IMR-90 (cell line): ENCODE results near the gene GJC1. TPM values are rescaled to one million over a fixed set of nuclear protein-coding genes. Genes with fewer than 3 reads are reported as not detected.
A peak's percentile ranks its signal among the peaks of the same experiment; 100 is the strongest.

Source experiments
- ATAC-seq: fragments of 200-7000 bp; cut with Tn5 transposase; 2 replicates; pipeline ENCODE4 v1.9.1; 2020; ENCODE audit warnings: low read depth, mild to moderate bottlenecking, moderate library complexity
- BruUV-seq: library from RNA; stranded (reverse); fragments of 400-500 nt; replicated peaks from 2 replicates; lab custom pipeline; 2021; lab: Mats Ljungman, UMichigan
- CTCF ChIA-PET: fragments of 300-600 bp; formaldehyde crosslinking; extraction: SDS; loops from one replicate; lab custom pipeline; 2021; ENCODE audit warnings: antibody characterized with exemption; lab: Yijun Ruan, JAX
- POLR2A ChIA-PET: fragments of 300-600 bp; sonication (Branson Sonifier 250); formaldehyde crosslinking; loops from one replicate; lab custom pipeline; 2022; ENCODE audit warnings: antibody characterized with exemption; ENCODE audit not compliant: unreplicated experiment; lab: Charles Lee
- DNase-seq: peaks from one replicate; pipeline ENCODE4 v3.0.0; 2013
- H2AFZ ChIP-seq: replicated peaks from 2 replicates; pipeline ENCODE3; 2013; ENCODE audit warnings: low read length, mild to moderate bottlenecking; ENCODE audit not compliant: poor library complexity
- H2AK5ac ChIP-seq: 2 replicates; pipeline ENCODE4 v1.6.1; 2013; ENCODE audit warnings: low read depth, low read length, inconsistent platforms
- H2AK9ac ChIP-seq: replicated peaks from 2 replicates; pipeline ENCODE3; 2013; ENCODE audit warnings: mild to moderate bottlenecking, low read depth, low read length, moderate library complexity; ENCODE audit not compliant: poor library complexity
- H2BK120ac ChIP-seq: 2 replicates; pipeline ENCODE4 v1.6.1; 2013; ENCODE audit warnings: low read depth, low read length, inconsistent platforms
- H2BK15ac ChIP-seq: 3 replicates; pipeline ENCODE4 v1.6.1; 2013; ENCODE audit warnings: low read depth, low read length, inconsistent platforms
- H2BK20ac ChIP-seq: 2 replicates; pipeline ENCODE4 v1.6.1; 2013; ENCODE audit warnings: low read depth, mild to moderate bottlenecking, inconsistent platforms, low read length, moderate library complexity
- H2BK5ac ChIP-seq: 2 replicates; pipeline ENCODE4 v1.6.1; 2013; ENCODE audit warnings: mild to moderate bottlenecking, low read depth, low read length, inconsistent platforms; ENCODE audit not compliant: poor library complexity, severe bottlenecking
- H3K14ac ChIP-seq: replicated peaks from 2 replicates; pipeline ENCODE4 v1.6.1; 2013; ENCODE audit warnings: low read depth, low read length, inconsistent platforms
- H3K18ac ChIP-seq: 2 replicates; pipeline ENCODE4 v1.6.1; 2013; ENCODE audit warnings: low read depth, low read length, control low read depth
- H3K23ac ChIP-seq: 2 replicates; pipeline ENCODE4 v1.6.1; 2013; ENCODE audit warnings: low read depth, low read length, inconsistent platforms
- H3K27ac ChIP-seq: 2 replicates; pipeline ENCODE4 v1.5.1; 2013; ENCODE audit warnings: mild to moderate bottlenecking, control low read depth, low read length; ENCODE audit not compliant: insufficient read depth
- H3K27me3 ChIP-seq: 2 replicates; pipeline ENCODE4 v1.6.1; 2013; ENCODE audit warnings: low read length; ENCODE audit not compliant: control insufficient read depth, insufficient read depth
- H3K36me3 ChIP-seq: 2 replicates; pipeline ENCODE4 v1.6.1; 2013; ENCODE audit warnings: low read length, mixed read lengths; ENCODE audit not compliant: control insufficient read depth, insufficient read depth
- H3K4ac ChIP-seq: 2 replicates; pipeline ENCODE4 v1.6.1; 2013; ENCODE audit warnings: low read depth, low read length, inconsistent platforms
- H3K4me1 ChIP-seq: 2 replicates; pipeline ENCODE4 v1.6.1; 2013; ENCODE audit warnings: low read length, mixed read lengths; ENCODE audit not compliant: control insufficient read depth, insufficient read depth
- H3K4me2 ChIP-seq: 2 replicates; pipeline ENCODE4 v1.6.1; 2013; ENCODE audit warnings: low read depth, mild to moderate bottlenecking, control low read depth, low read length, moderate library complexity
- H3K4me3 ChIP-seq: 2 replicates; pipeline ENCODE4 v1.5.1; 2013; ENCODE audit warnings: low read depth, mild to moderate bottlenecking, control low read depth, low read length, moderate library complexity; ENCODE audit not compliant: insufficient read depth
- H3K56ac ChIP-seq: 2 replicates; pipeline ENCODE4 v1.6.1; 2013; ENCODE audit warnings: low read length, inconsistent platforms; ENCODE audit not compliant: insufficient read depth; ENCODE audit errors: extremely low read depth
- H3K79me1 ChIP-seq, 2 experiments: 2 replicates each; pipeline ENCODE4 v1.6.1; 2013; ENCODE audit warnings: low read length in 2 of 2, inconsistent platforms in 1 of 2, low read depth in 1 of 2
- H3K9ac ChIP-seq: 2 replicates; pipeline ENCODE4 v1.6.1; 2013; ENCODE audit warnings: low read depth, low read length, control low read depth
- H3K9me1 ChIP-seq: 2 replicates; pipeline ENCODE4 v1.6.1; 2013; ENCODE audit warnings: low read length, inconsistent platforms; ENCODE audit not compliant: insufficient read depth
- H3K9me3 ChIP-seq: 2 replicates; pipeline ENCODE4 v1.6.1; 2013; ENCODE audit warnings: low read length; ENCODE audit not compliant: control insufficient read depth, insufficient read depth
- H4K20me1 ChIP-seq: 2 replicates; pipeline ENCODE4 v1.6.1; 2013; ENCODE audit warnings: low read length, inconsistent platforms; ENCODE audit not compliant: insufficient read depth
- H4K5ac ChIP-seq: 2 replicates; pipeline ENCODE4 v1.6.1; 2013; ENCODE audit warnings: mild to moderate bottlenecking, low read depth, low read length, control low read depth
- H4K8ac ChIP-seq, 2 experiments: 2 replicates each; pipeline ENCODE4 v1.6.1; 2013; ENCODE audit warnings: low read depth in 2 of 2, low read length in 2 of 2, control low read depth in 1 of 2, inconsistent platforms in 1 of 2
- H4K91ac ChIP-seq: 2 replicates; pipeline ENCODE4 v1.6.1; 2013; ENCODE audit warnings: low read depth, low read length, inconsistent platforms; ENCODE audit not compliant: insufficient read depth
- BHLHE40 ChIP-seq: fragments of 150-350 bp; IDR thresholded peaks from 2 replicates; pipeline ENCODE4 v1.6.1; 2016; ENCODE audit warnings: mild to moderate bottlenecking, low read depth, low read length
- CEBPB ChIP-seq: IDR thresholded peaks from 2 replicates; pipeline ENCODE4 v1.6.1; 2012; ENCODE audit warnings: low read depth, low read length, improper control_type of control experiment
- CHD1 ChIP-seq: IDR thresholded peaks from 2 replicates; pipeline ENCODE4 v1.6.1; 2012; ENCODE audit warnings: low read depth, low read length, improper control_type of control experiment
- FOS ChIP-seq: fragments of 150-350 bp; IDR thresholded peaks from 2 replicates; pipeline ENCODE4 v1.6.1; 2016; ENCODE audit warnings: low read depth, low read length
- MAFK ChIP-seq: IDR thresholded peaks from 2 replicates; pipeline ENCODE4 v1.6.1; 2012; ENCODE audit warnings: low read depth, low read length, improper control_type of control experiment
- MAZ ChIP-seq: IDR thresholded peaks from 2 replicates; pipeline ENCODE4 v1.6.1; 2012; ENCODE audit warnings: low read depth, mild to moderate bottlenecking, low read length, improper control_type of control experiment, moderate library complexity, borderline replicate concordance
- MXI1 ChIP-seq: IDR thresholded peaks from 2 replicates; pipeline ENCODE4 v1.6.1; 2012; ENCODE audit warnings: low read depth, mild to moderate bottlenecking, low read length, moderate library complexity, borderline replicate concordance
- NFE2L2 ChIP-seq: fragments of 150-350 bp; IDR thresholded peaks from 2 replicates; pipeline ENCODE4 v1.6.1; 2016; ENCODE audit warnings: low read depth, mild to moderate bottlenecking, low read length
- POLR2A ChIP-seq: IDR thresholded peaks from 2 replicates; pipeline ENCODE4 v1.6.1; 2012; ENCODE audit warnings: mild to moderate bottlenecking, low read depth, low read length
- RAD21 ChIP-seq: IDR thresholded peaks from 2 replicates; pipeline ENCODE4 v1.6.1; 2012; ENCODE audit warnings: low read length, improper control_type of control experiment
- RCOR1 ChIP-seq: IDR thresholded peaks from 2 replicates; pipeline ENCODE4 v1.6.1; 2012; ENCODE audit warnings: mild to moderate bottlenecking, low read length, improper control_type of control experiment; ENCODE audit not compliant: insufficient replicate concordance
- RFX5 ChIP-seq: IDR thresholded peaks from 2 replicates; pipeline ENCODE4 v1.8.0; 2012; ENCODE audit warnings: low read depth, mild to moderate bottlenecking, low read length, moderate library complexity
- SMC3 ChIP-seq: fragments of 150-350 bp; IDR thresholded peaks from 2 replicates; pipeline ENCODE4 v1.6.1; 2016; ENCODE audit warnings: low read depth, mild to moderate bottlenecking, antibody characterized with exemption, low read length, moderate library complexity
- WGBS, 2 experiments: methylation state at CpG; one replicate each; pipeline versions ENCODE4 v1.1.5 to v1.1.7; 2013; ENCODE audit warnings: missing lambda C conversion rate in 2 of 2; ENCODE audit not compliant: insufficient read length in 1 of 2; ENCODE audit errors: extremely low coverage in 2 of 2; 5-methylcytosine and 5-hydroxymethylcytosine counted together
- dilution Hi-C: fragments of 300-500 bp; cut with HindIII; formaldehyde crosslinking; loops from one replicate; pipeline ENCODE4 v1.14.3; 2018; ENCODE audit warnings: low sequenced_read_pairs; ENCODE audit not compliant: unreplicated experiment
- in situ Hi-C: fragments of 300-500 bp; cut with MboI; formaldehyde crosslinking; loops from 3 replicates; pipeline ENCODE4 v1.14.3; 2019; ENCODE audit warnings: low sequenced_read_pairs, inconsistent platforms, mixed read lengths
- intact Hi-C: fragments of 100-400 bp; cut with micrococcal nuclease; formaldehyde crosslinking; loops from 2 replicates; pipeline ENCODE4 v1.10.0; 2022
- polyA plus RNA-seq, 3 experiments: library from polyadenylated mRNA; depleted of rRNA; stranded (reverse); fragments of >200 nt; gene quantifications; 2 replicates each; pipeline ENCODE4 v1.2.3, GENCODE V29; 2012; ENCODE audit warnings: low replicate concordance in 1 of 3
- total RNA-seq: library from RNA; depleted of rRNA; stranded (reverse); fragments of >200 nt; gene quantifications from 2 replicates; pipeline ENCODE4 v1.2.3, GENCODE V29; 2012
- TF ChIP-seq, protein P1 (sequence below): fragments of 150-350 bp; IDR thresholded peaks from 2 replicates; pipeline ENCODE4 v1.6.1; 2016; ENCODE audit warnings: low read depth, mild to moderate bottlenecking, low read length, moderate library complexity, borderline replicate concordance
- TF ChIP-seq, protein P2 (sequence below): fragments of 150-350 bp; IDR thresholded peaks from 2 replicates; pipeline ENCODE4 v1.6.1; 2017; ENCODE audit warnings: mild to moderate bottlenecking, antibody characterized with exemption, low read length, low read depth
- TF ChIP-seq, protein P3 (sequence below): conservative IDR thresholded peaks from 2 replicates; pipeline ENCODE4 v1.5.1; 2012; ENCODE audit warnings: mild to moderate bottlenecking, low read depth, low read length, improper control_type of control experiment

GJC1 gene
- total and polyA plus RNA-seq, 2 of the 4 experiments (the other 2 are of a cell fraction): 23.9 to 69.7 TPM

DNA sequence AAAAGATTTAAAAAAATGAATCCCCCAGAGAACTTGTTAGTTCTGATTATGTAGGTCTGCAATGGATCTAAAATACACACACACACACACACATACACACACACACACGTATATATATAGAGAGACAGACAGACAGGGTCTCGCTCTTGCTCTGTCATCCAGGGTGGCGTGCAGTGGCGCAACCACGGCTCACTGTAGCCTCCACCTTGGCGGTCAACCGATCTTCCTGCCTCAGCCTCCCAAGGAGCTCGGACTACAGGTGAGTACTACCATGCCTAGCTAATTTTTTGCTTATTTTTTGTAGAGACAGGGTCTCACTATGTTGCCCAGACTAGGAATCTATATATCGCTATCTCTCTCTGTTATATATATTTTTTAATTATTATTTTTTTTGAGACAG, 33.4 kb downstream of the GJC1 start:
- H3K27ac ChIP-seq: no peak overlapping the region
- H2AK5ac ChIP-seq: no peak overlapping the region
- ATAC-seq (no peak), DNase-seq (no peak)
- H3K4me1 ChIP-seq: peaks cover 26% of the 10 kb centered on the region
- no peak overlapping the region for H3K4me3 ChIP-seq
- H3K4ac ChIP-seq: no peak overlapping the region; the same call in 1 of the 2 replicates
- H2BK120ac ChIP-seq: no peak overlapping the region
- no peak overlapping the region for H2BK20ac ChIP-seq
- H2BK15ac ChIP-seq: no peak overlapping the region
- H2AK9ac ChIP-seq: no peak overlapping the region
- H3K9me3 ChIP-seq: no peaks in the 10 kb centered on the region
- no peak overlapping the region for H3K56ac ChIP-seq
- H4K91ac ChIP-seq: peak overlapping the region; percentile 19; the same call in 1 of the 2 replicates
- no peak overlapping the region for H3K23ac ChIP-seq
- dilution Hi-C loops: no loop called here
- no peak overlapping the region for H4K8ac ChIP-seq
- peak overlapping the region; percentile 48; the same call in 1 of the 2 replicates for H3K14ac ChIP-seq
- CTCF ChIA-PET: no interaction called here
- no peak overlapping the region for H3K18ac ChIP-seq
- no peak overlapping the region for H2AFZ ChIP-seq
- in situ Hi-C loops: no loop called here
- no peak for TF ChIP-seq RCOR1
- no peak for TF ChIP-seq CHD1
- no peak for TF ChIP-seq MAFK
- no peak for TF ChIP-seq NFE2L2
- no peak for TF ChIP-seq BHLHE40
- TF ChIP-seq RAD21: no peak
- TF ChIP-seq, protein P1, sequence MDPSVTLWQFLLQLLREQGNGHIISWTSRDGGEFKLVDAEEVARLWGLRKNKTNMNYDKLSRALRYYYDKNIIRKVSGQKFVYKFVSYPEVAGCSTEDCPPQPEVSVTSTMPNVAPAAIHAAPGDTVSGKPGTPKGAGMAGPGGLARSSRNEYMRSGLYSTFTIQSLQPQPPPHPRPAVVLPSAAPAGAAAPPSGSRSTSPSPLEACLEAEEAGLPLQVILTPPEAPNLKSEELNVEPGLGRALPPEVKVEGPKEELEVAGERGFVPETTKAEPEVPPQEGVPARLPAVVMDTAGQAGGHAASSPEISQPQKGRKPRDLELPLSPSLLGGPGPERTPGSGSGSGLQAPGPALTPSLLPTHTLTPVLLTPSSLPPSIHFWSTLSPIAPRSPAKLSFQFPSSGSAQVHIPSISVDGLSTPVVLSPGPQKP: no peak
- TF ChIP-seq, protein P2, sequence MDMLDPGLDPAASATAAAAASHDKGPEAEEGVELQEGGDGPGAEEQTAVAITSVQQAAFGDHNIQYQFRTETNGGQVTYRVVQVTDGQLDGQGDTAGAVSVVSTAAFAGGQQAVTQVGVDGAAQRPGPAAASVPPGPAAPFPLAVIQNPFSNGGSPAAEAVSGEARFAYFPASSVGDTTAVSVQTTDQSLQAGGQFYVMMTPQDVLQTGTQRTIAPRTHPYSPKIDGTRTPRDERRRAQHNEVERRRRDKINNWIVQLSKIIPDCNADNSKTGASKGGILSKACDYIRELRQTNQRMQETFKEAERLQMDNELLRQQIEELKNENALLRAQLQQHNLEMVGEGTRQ: no peak
- no peak for TF ChIP-seq MXI1
- TF ChIP-seq FOS: no peak
- TF ChIP-seq CEBPB: no peak
- no peak for TF ChIP-seq POLR2A
- TF ChIP-seq, protein P3, sequence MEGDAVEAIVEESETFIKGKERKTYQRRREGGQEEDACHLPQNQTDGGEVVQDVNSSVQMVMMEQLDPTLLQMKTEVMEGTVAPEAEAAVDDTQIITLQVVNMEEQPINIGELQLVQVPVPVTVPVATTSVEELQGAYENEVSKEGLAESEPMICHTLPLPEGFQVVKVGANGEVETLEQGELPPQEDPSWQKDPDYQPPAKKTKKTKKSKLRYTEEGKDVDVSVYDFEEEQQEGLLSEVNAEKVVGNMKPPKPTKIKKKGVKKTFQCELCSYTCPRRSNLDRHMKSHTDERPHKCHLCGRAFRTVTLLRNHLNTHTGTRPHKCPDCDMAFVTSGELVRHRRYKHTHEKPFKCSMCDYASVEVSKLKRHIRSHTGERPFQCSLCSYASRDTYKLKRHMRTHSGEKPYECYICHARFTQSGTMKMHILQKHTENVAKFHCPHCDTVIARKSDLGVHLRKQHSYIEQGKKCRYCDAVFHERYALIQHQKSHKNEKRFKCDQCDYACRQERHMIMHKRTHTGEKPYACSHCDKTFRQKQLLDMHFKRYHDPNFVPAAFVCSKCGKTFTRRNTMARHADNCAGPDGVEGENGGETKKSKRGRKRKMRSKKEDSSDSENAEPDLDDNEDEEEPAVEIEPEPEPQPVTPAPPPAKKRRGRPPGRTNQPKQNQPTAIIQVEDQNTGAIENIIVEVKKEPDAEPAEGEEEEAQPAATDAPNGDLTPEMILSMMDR: no peak
- TF ChIP-seq RFX5: no peak
- no peak for TF ChIP-seq MAZ
- no peak for TF ChIP-seq SMC3
- H3K36me3 ChIP-seq: peaks cover 5% of the 10 kb centered on the region
- no peak overlapping the region for H4K5ac ChIP-seq
- intact Hi-C loops: no loop called here
- no TSS peak for BruUV-seq
- H3K9me1 ChIP-seq: peaks cover 17% of the 10 kb centered on the region
- H3K9ac ChIP-seq: no peak overlapping the region
- H3K27me3 ChIP-seq: no peaks in the 10 kb centered on the region
- WGBS, 2 experiments: 90% methylated on average over 5 of the region's 9 CpGs; no CpG with 5 or more reads in 1 of the 2 experiments
- peaks cover 8% of the 10 kb centered on the region for H4K20me1 ChIP-seq
- H2BK5ac ChIP-seq: peak overlapping the region; percentile 18
- H3K4me2 ChIP-seq: no peak overlapping the region
- POLR2A ChIA-PET: no interaction called here
- peaks cover 21 to 74% of the 10 kb centered on the region in 2 experiments for H3K79me1 ChIP-seq
